Endothelial cell of umbilical vein (primary cell): ENCODE measurements around the gene LPP. TPM values are rescaled to one million over a fixed set of nuclear protein-coding genes. Genes with fewer than 3 reads are reported as not detected.

Experiments used
- BruUV-seq: library from RNA; stranded (reverse); fragments of 400-500 nt; replicated peaks from 2 replicates; lab custom pipeline; 2021; lab: Mats Ljungman, UMichigan
- CTCF ChIA-PET: fragments of 300-600, 350-600 bp; sonication (Branson Sonifier 250); formaldehyde crosslinking; loops from one replicate; lab custom pipeline; 2021; ENCODE audit warnings: antibody characterized with exemption, inconsistent platforms; lab: Charles Lee
- POLR2A ChIA-PET: fragments of 300-600, 350-600 bp; sonication (Branson Sonifier 250); formaldehyde crosslinking; loops from one replicate; lab custom pipeline; 2021; ENCODE audit warnings: antibody characterized with exemption, inconsistent platforms; lab: Charles Lee
- DNase-seq: peaks from one replicate; pipeline ENCODE4 v3.0.0-alpha.2; 2011; ENCODE audit warnings: low read depth, low spot score
- FAIRE-seq: peaks from 2 replicates; lab custom pipeline; 2011; peaks lifted over from hg19 to GRCh38; lab: Jason Lieb, UNC
- H2AFZ ChIP-seq: 2 replicates; pipeline ENCODE4 v1.6.0; 2012; ENCODE audit warnings: low read depth, low read length, control low read depth, inconsistent platforms
- H3K27ac ChIP-seq: 2 replicates; pipeline ENCODE4 v1.5.1; 2011; ENCODE audit warnings: low read depth, mild to moderate bottlenecking, control low read depth, low read length, moderate library complexity; ENCODE audit not compliant: insufficient read depth
- H3K27me3 ChIP-seq, 2 experiments: 2 replicates each; pipeline versions ENCODE4 v1.6.0 to v1.6.1; 2011; ENCODE audit warnings: low read length in 2 of 2, mixed read lengths in 1 of 2; ENCODE audit not compliant: control insufficient read depth in 2 of 2, insufficient read depth in 2 of 2
- H3K36me3 ChIP-seq, 2 experiments: 2 replicates in 1 of 2; 3 replicates in 1 of 2; pipeline ENCODE4 v1.5.1; 2011; ENCODE audit warnings: low read length in 2 of 2, mild to moderate bottlenecking in 1 of 2, moderate library complexity in 1 of 2; ENCODE audit not compliant: control insufficient read depth in 2 of 2, insufficient read depth in 2 of 2; ENCODE audit errors: extremely low read depth in 1 of 2
- H3K4me1 ChIP-seq: 3 replicates; pipeline ENCODE4 v1.5.1; 2011; ENCODE audit warnings: mild to moderate bottlenecking, low read length; ENCODE audit not compliant: control insufficient read depth, insufficient read depth; ENCODE audit errors: extremely low read depth
- H3K4me2 ChIP-seq: 2 replicates; pipeline ENCODE4 v1.6.1; 2011; ENCODE audit warnings: low read length, control low read depth, mixed read lengths; ENCODE audit not compliant: insufficient read depth
- H3K4me3 ChIP-seq, 3 experiments: fragments of 200-600 bp in 1 of 3; sonication (generic), shearing (Covaris generic) in 1 of 3; replicated peaks in 1 of 3; 2 replicates each; pipeline ENCODE4 v1.5.1; 2011 to 2016; ENCODE audit warnings: control low read depth in 3 of 3, low read length in 3 of 3, mild to moderate bottlenecking in 2 of 3, inconsistent platforms in 1 of 3, low read depth in 1 of 3, moderate library complexity in 1 of 3; ENCODE audit not compliant: insufficient read depth in 1 of 3
- H3K79me2 ChIP-seq: 2 replicates; pipeline ENCODE4 v1.6.0; 2012; ENCODE audit warnings: low read length, inconsistent platforms; ENCODE audit not compliant: control insufficient read depth, insufficient read depth
- H3K9ac ChIP-seq: replicated peaks from 2 replicates; pipeline ENCODE3; 2011; ENCODE audit warnings: low read length, control low read depth; ENCODE audit not compliant: insufficient read depth; ENCODE audit errors: extremely low read depth
- H3K9me1 ChIP-seq: replicated peaks from 3 replicates; pipeline ENCODE4 v1.6.0; 2011; ENCODE audit warnings: mild to moderate bottlenecking, low read length; ENCODE audit not compliant: control insufficient read depth, insufficient read depth; ENCODE audit errors: extremely low read depth
- H3K9me3 ChIP-seq: replicated peaks from 2 replicates; pipeline ENCODE4 v1.5.1; 2012; ENCODE audit warnings: low read length, inconsistent platforms; ENCODE audit not compliant: control insufficient read depth, insufficient read depth
- H4K20me1 ChIP-seq: replicated peaks from 2 replicates; pipeline ENCODE3; 2011; ENCODE audit warnings: mild to moderate bottlenecking, low read length; ENCODE audit not compliant: control insufficient read depth, insufficient read depth; ENCODE audit errors: extremely low read depth
- CTCF ChIP-seq, 2 donors: IDR thresholded peaks; 1 replicate in 1 of 2; 2 replicates in 1 of 2; pipeline ENCODE4 v1.5.1; 2011; ENCODE audit warnings: low read length in 2 of 2, mild to moderate bottlenecking in 2 of 2, moderate library complexity in 2 of 2, control low read depth in 1 of 2, inconsistent platforms in 1 of 2, low read depth in 1 of 2; ENCODE audit not compliant: insufficient read depth in 1 of 2; ENCODE audit errors: extremely low read depth in 1 of 2
- EZH2 ChIP-seq: IDR thresholded peaks from 2 replicates; pipeline ENCODE4 v1.6.1; 2012; ENCODE audit warnings: borderline replicate concordance, low read depth, mild to moderate bottlenecking, moderate library complexity, low read length, inconsistent platforms; ENCODE audit not compliant: severe bottlenecking
- FOS ChIP-seq: IDR thresholded peaks from 2 replicates; pipeline ENCODE4 v1.6.1; 2011; ENCODE audit warnings: mild to moderate bottlenecking, low read length, moderate library complexity, borderline replicate concordance; ENCODE audit not compliant: insufficient read depth
- GATA2 ChIP-seq: IDR thresholded peaks from 2 replicates; pipeline ENCODE4 v1.7.0; 2011; ENCODE audit warnings: low read depth, mild to moderate bottlenecking, moderate library complexity, mixed read lengths, low read length; ENCODE audit not compliant: insufficient read length, insufficient read depth
- JUN ChIP-seq: IDR thresholded peaks from 2 replicates; pipeline ENCODE4 v1.6.1; 2011; ENCODE audit warnings: borderline replicate concordance, low read depth; ENCODE audit not compliant: insufficient read length, insufficient read depth
- MAX ChIP-seq: IDR thresholded peaks from 2 replicates; pipeline ENCODE4 v1.6.1; 2011; ENCODE audit not compliant: insufficient read depth, insufficient read length
- MYC ChIP-seq: IDR thresholded peaks from one replicate; pipeline ENCODE4 v1.6.1; 2011; ENCODE audit warnings: mild to moderate bottlenecking, low read depth, low read length
- POLR2A ChIP-seq: IDR thresholded peaks from 2 replicates; pipeline ENCODE4 v1.6.1; 2012; ENCODE audit warnings: low read depth, mild to moderate bottlenecking, control low read depth, low read length
- POLR2AphosphoS5 ChIP-seq: IDR thresholded peaks from 2 replicates; pipeline ENCODE4 v1.6.1; 2012; ENCODE audit warnings: low read depth, mild to moderate bottlenecking, control low read depth, low read length, moderate library complexity; ENCODE audit not compliant: insufficient read depth
- dilution Hi-C: fragments of 300-500 bp; cut with MboI; formaldehyde crosslinking; loops from one replicate; pipeline ENCODE4 v1.15.0; 2019; ENCODE audit warnings: low sequenced_read_pairs; ENCODE audit not compliant: extremely low pct_ligation_motif_present
- intact Hi-C: fragments of 100-400 bp; cut with micrococcal nuclease; formaldehyde crosslinking; loops from one replicate; pipeline ENCODE4 v1.10.0; 2022
- polyA plus RNA-seq, 4 experiments: library from polyadenylated mRNA; depleted of rRNA in 3 of 4; stranded (reverse) in 3 of 4; unstranded in 1 of 4; fragments of >200 nt; gene quantifications; 2 replicates each; pipeline versions ENCODE4 v1.2.1 to v1.2.3, GENCODE V29; 2011 to 2012; ENCODE audit warnings: missing spikeins in 1 of 4
- total RNA-seq: library from RNA; stranded (reverse); gene quantifications from 2 replicates; pipeline ENCODE4 v1.2.3, GENCODE V29; 2021

LPP gene
- total and polyA plus RNA-seq, 2 donors (not counting 3 experiments of a cell fraction or from before 2014, with no cell fraction given), result 16.9 to 153 TPM

- no peak for FAIRE-seq
- Histone ChIP-seq H3K9ac (no peak overlapping the region), H3K9me1 (no peaks in the 10 kb centered on the region), H3K36me3 (peaks cover 0 to 3% of the 10 kb centered on the region in 2 experiments), H3K79me2 (peaks cover 19% of the 10 kb centered on the region), H3K27me3 (no peaks in the 10 kb centered on the region), H3K9me3 (no peaks in the 10 kb centered on the region), H3K27ac (no peak overlapping the region), H3K4me1 (peaks cover 4% of the 10 kb centered on the region), H2AFZ (no peak overlapping the region), H3K4me3 (no peak overlapping the region), H3K4me2 (no peak overlapping the region), H4K20me1 (no peaks in the 10 kb centered on the region)
- no TSS peak for BruUV-seq
- dilution Hi-C loops (no loop called here), intact Hi-C loops (no loop called here)
- CTCF ChIA-PET, result interaction anchor here (1.6 kb wide), 1 partner anchor 9 kb away, joined by 4 read pairs; no protein-coding TSS in a partner anchor
- DNase-seq, result no peak
- POLR2A ChIA-PET, result no interaction called here
- no peak for TF ChIP-seq POLR2A
- no peak for TF ChIP-seq MYC
- no peak for TF ChIP-seq MAX
- TF ChIP-seq FOS, result no peak
- no peak for TF ChIP-seq EZH2
- no peak for TF ChIP-seq CTCF (IDR thresholded peaks at IDR 0.05; ENCODE audit: extremely low read depth in 1 of 2, insufficient read depth in 1 of 2, low read depth in 1 of 2, low read length in 2 of 2)
- no peak for TF ChIP-seq POLR2AphosphoS5
- no peak for TF ChIP-seq JUN
- no peak for TF ChIP-seq GATA2
These were observed 86.4 kb downstream of the LPP start for GRCh38 chr3:188240189-188240981.
